Measurements from ENCODE around the gene HOOK2. TPM values are rescaled to one million over a fixed set of nuclear protein-coding genes. Genes with fewer than 3 reads are reported as not detected.

HOOK2 gene
- total and polyA plus RNA-seq, 9 of the 15 experiments (the other 6 are each of a cell fraction or from before 2014, with no cell fraction given) = 1.3 to 17.2 (median 9.9) TPM

GRCh38 chr19:12791345-12792050 is 16.1 kb upstream of the HOOK2 start, which contains the start of gene JUNB (continued):
- peak; percentile 40 to 61 for TF ChIP-seq E2F6 (IDR thresholded peaks at IDR 0.05; ENCODE audit: borderline replicate concordance in 1 of 2, extremely low read depth in 1 of 2, insufficient read depth in 1 of 2, insufficient read length in 1 of 2, low read depth in 1 of 2, low read length in 1 of 2, poor library complexity in 1 of 2, severe bottlenecking in 1 of 2)
- TF ChIP-seq HNRNPL (IDR thresholded peaks at IDR 0.05; ENCODE audit: low read depth, low read length) = peak; percentile 92
- 0 out of 2 replicates have a peak, but pooled peaks have one; percentile 61 for TF ChIP-seq SRSF1 (IDR thresholded peaks at IDR 0.05; ENCODE audit: low read depth, low read length)
- peak; percentile 75 to 84 for TF ChIP-seq SRF (CRISPR knock-in tag; IDR thresholded peaks at IDR 0.05)
- no peak for TF ChIP-seq CEBPB (tag; IDR thresholded peaks at IDR 0.05)
- no peak for TF ChIP-seq HDAC8 (tag; IDR thresholded peaks at IDR 0.05)
- no peak for TF ChIP-seq ZNF655 (CRISPR knock-in tag; IDR thresholded peaks at IDR 0.05)
- no peak for TF ChIP-seq ETV6 (IDR thresholded peaks at IDR 0.05; ENCODE audit: borderline replicate concordance in 1 of 2, low read depth in 2 of 2, low read length in 1 of 2)
- peak; percentile 73; the same call in 1 of the 2 replicates for TF ChIP-seq ETV6 (CRISPR knock-in tag; IDR thresholded peaks at IDR 0.05; ENCODE audit: borderline replicate concordance)
- TF ChIP-seq ZNF280B (CRISPR knock-in tag; IDR thresholded peaks at IDR 0.05) = no peak
- TF ChIP-seq KAT7 (CRISPR knock-in tag; IDR thresholded peaks at IDR 0.05; ENCODE audit: borderline replicate concordance) = peak; percentile 98
- no peak for TF ChIP-seq EZH2 (IDR thresholded peaks at IDR 0.05; ENCODE audit: borderline replicate concordance, low read depth, low read length)
- TF ChIP-seq ZNF384 (IDR thresholded peaks at IDR 0.05; ENCODE audit: low read depth, low read length) = no peak; the same call in 1 of the 2 replicates
- peak; percentile 36; the same call in 1 of the 2 replicates for TF ChIP-seq MXI1 (IDR thresholded peaks at IDR 0.05; ENCODE audit: low read depth, low read length)
- no peak for TF ChIP-seq ZNF408 (CRISPR knock-in tag; IDR thresholded peaks at IDR 0.05; ENCODE audit: low read depth)
- TF ChIP-seq FOXM1 (IDR thresholded peaks at IDR 0.05; ENCODE audit: low read depth) = no peak
- TF ChIP-seq FOXM1 (CRISPR knock-in tag; IDR thresholded peaks at IDR 0.05; ENCODE audit: low read depth) = peak; percentile 78; the same call in 1 of the 2 replicates
- TF ChIP-seq ZNF232 (CRISPR knock-in tag; IDR thresholded peaks at IDR 0.05) = no peak
- no peak for TF ChIP-seq KAT8 (IDR thresholded peaks at IDR 0.05; ENCODE audit: low read depth)
- peak; percentile 68; the same call in 1 of the 2 replicates for TF ChIP-seq ESRRA (IDR thresholded peaks at IDR 0.05; ENCODE audit: borderline replicate concordance, low read depth)
- no peak for TF ChIP-seq FOXK2 (conservative IDR thresholded peaks at IDR 0.05 in 1 of 2, IDR thresholded peaks at IDR 0.05 in 1 of 2; ENCODE audit: low read depth in 2 of 2)
- no peak for TF ChIP-seq STAT5B (CRISPR knock-in tag; IDR thresholded peaks at IDR 0.05)
- no peak for TF ChIP-seq PRMT5 (CRISPR knock-in tag; IDR thresholded peaks at IDR 0.05)
- TF ChIP-seq ARHGAP35 (IDR thresholded peaks at IDR 0.05; ENCODE audit: partially characterized antibody) = no peak
- TF ChIP-seq CBX2 (IDR thresholded peaks at IDR 0.05; ENCODE audit: insufficient read depth, low read length, poor library complexity, severe bottlenecking) = no peak
